ENCODE results near the gene LRBA. TPM values are rescaled to one million over a fixed set of nuclear protein-coding genes. Genes with fewer than 3 reads are reported as not detected.

Gene LRBA
- total RNA-seq, 3 donors from 2014 or later, result 26.9 to 138 (median 93.7) TPM

DNA sequence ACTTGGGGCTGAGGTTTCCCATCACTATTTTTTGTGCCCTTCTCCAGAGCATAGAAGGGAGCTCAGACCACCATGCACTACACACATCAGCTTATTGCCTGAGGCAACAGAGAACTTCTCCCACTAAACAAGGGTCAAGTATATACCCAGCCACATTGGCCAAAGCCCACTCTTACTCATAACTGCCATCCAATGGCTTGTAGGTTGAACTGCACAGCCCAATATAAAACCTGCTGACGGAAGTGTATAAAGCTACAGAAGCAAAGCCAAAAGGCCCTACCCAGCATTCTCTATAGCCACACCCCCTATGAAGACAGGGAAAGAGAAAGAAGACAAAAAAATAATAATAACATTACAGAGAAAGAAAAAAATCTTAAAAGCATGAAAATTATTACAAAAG lies 139.7 kb downstream of the LRBA start:
- H3K36me3 ChIP-seq, result no peaks in the 10 kb centered on the region
- no peak overlapping the region for H3K4me3 ChIP-seq
- H3K27ac ChIP-seq, result no peak overlapping the region
- intact Hi-C loops (cut with DNase I; ENCODE audit: low total_unique reads), result no loop called here
- TF ChIP-seq POLR2A (IDR thresholded peaks at IDR 0.05) (no peak), POLR2AphosphoS5 (IDR thresholded peaks at IDR 0.05) (no peak)
- TF ChIP-seq, protein P1, sequence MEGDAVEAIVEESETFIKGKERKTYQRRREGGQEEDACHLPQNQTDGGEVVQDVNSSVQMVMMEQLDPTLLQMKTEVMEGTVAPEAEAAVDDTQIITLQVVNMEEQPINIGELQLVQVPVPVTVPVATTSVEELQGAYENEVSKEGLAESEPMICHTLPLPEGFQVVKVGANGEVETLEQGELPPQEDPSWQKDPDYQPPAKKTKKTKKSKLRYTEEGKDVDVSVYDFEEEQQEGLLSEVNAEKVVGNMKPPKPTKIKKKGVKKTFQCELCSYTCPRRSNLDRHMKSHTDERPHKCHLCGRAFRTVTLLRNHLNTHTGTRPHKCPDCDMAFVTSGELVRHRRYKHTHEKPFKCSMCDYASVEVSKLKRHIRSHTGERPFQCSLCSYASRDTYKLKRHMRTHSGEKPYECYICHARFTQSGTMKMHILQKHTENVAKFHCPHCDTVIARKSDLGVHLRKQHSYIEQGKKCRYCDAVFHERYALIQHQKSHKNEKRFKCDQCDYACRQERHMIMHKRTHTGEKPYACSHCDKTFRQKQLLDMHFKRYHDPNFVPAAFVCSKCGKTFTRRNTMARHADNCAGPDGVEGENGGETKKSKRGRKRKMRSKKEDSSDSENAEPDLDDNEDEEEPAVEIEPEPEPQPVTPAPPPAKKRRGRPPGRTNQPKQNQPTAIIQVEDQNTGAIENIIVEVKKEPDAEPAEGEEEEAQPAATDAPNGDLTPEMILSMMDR (IDR thresholded peaks at IDR 0.05), result no peak
- H3K4me1 ChIP-seq, result no peaks in the 10 kb centered on the region
- DNase-seq (ENCODE audit: low spot score in 2 of 2), result no peak
- H3K9me3 ChIP-seq, result peaks cover 0 to 7% of the 10 kb centered on the region in 2 donors
- no peaks in the 10 kb centered on the region for H3K27me3 ChIP-seq

DNA sequence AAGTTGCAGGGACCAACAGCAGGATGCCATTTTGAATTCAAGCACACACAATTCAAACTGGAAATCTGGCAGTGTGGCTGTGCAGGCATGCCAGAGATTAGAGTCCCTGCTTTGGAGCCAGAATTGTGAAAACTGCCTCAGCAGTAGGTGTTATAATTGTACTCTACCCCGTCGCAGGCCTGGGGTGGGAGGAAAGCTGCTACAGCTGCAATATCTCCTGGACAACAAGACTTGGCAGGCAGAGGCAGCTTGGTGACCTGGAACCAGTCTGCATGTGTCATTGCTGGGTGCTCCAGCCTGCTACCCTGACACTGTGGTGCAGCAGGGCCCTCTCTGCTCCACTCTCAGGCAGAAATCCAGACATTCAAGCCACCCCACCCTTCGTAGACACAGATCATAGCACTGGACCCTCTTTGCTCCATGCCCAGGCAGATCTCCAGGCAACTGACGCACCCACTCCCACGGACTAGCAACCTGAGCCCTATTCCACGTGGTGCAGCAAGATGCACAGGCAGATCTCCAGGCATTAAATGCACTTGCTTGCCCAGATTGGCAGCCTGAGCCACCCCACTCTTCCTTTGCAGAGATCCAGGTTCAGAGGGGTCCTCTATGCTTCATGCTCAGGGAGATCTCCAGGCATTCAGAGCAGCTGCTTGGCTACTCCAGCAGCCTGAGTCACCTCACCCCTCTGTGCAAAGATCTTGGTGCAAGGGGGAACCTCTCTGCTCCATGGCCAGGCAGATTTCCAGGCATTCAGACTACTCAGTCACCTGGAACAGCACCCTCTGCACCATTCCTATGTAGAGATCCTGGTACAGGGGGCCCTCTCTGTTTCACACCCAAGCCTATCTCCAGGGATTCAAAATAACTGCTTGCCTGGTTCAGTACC lies 140.5 kb downstream of the LRBA start:
- intact Hi-C loops (cut with DNase I; ENCODE audit: low total_unique reads), result no loop called here
- no peaks in the 10 kb centered on the region for H3K36me3 ChIP-seq
- H3K27me3 ChIP-seq, result no peaks in the 10 kb centered on the region
- no peak for DNase-seq (ENCODE audit: low spot score in 2 of 2)
- no peaks in the 10 kb centered on the region for H3K4me1 ChIP-seq
- H3K9me3 ChIP-seq, result peaks cover 0 to 1% of the 10 kb centered on the region in 2 donors
- no peak overlapping the region for H3K27ac ChIP-seq
- TF ChIP-seq POLR2AphosphoS5 (IDR thresholded peaks at IDR 0.05) (no peak), POLR2A (IDR thresholded peaks at IDR 0.05) (no peak)
- TF ChIP-seq, protein P1 (IDR thresholded peaks at IDR 0.05), result no peak
- no peak overlapping the region for H3K4me3 ChIP-seq

DNA sequence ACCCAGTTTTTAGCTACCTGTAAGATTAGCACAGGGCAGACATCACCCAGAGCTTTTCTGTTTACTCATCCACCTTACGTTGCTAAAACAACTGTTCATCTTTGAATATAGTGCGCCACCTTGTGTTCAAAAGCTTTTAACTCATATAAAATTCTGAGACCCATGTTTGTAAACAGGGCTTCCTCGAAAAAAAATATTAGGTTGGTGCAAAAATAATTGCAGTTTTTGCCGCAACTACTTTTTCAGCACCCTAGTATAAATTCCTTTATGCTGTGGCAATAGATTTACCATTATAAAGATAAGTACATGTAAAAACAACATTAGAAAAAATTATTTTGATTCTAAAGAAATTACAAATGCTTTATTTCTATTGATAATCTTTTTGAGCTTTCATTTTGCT lies 147.9 kb downstream of the LRBA start:
- no peak for DNase-seq (ENCODE audit: low spot score in 2 of 2)
- no peaks in the 10 kb centered on the region for H3K27me3 ChIP-seq
- no peaks in the 10 kb centered on the region for H3K36me3 ChIP-seq
- TF ChIP-seq POLR2A (IDR thresholded peaks at IDR 0.05) (no peak), POLR2AphosphoS5 (IDR thresholded peaks at IDR 0.05) (no peak)
- TF ChIP-seq, protein P1 (IDR thresholded peaks at IDR 0.05), result peak; percentile 40 to 74 (median 62)
- no peaks in the 10 kb centered on the region for H3K4me1 ChIP-seq
- H3K9me3 ChIP-seq, result no peaks in the 10 kb centered on the region
- intact Hi-C loops (cut with DNase I; ENCODE audit: low total_unique reads), result no loop called here
- no peak overlapping the region for H3K27ac ChIP-seq
- H3K4me3 ChIP-seq, result no peak overlapping the region

DNA sequence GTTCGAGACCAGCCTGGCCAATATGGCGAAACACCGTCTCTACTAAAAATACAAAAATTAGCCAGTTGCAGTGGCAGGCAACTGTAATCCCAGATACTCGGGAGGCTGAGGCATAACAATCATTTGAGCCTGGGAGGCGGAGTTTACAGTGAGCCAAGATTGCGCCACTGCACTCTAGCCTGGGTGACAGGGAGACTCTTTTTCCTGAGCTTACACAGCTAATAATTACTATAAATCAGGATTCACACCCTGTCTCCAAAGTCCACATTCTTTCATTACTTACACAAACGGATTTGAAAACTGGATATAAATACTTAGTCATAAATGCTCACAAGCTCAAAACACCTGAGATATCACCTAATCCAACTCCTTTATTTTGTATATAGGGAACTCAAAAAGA lies 151.6 kb downstream of the LRBA start:
- intact Hi-C loops (cut with DNase I; ENCODE audit: low total_unique reads), result no loop called here
- Histone ChIP-seq H3K27me3 (no peaks in the 10 kb centered on the region), H3K9me3 (no peaks in the 10 kb centered on the region), H3K27ac (no peak overlapping the region), H3K4me3 (no peak overlapping the region), H3K36me3 (no peaks in the 10 kb centered on the region), H3K4me1 (no peaks in the 10 kb centered on the region)
- no peak for DNase-seq (ENCODE audit: low spot score in 2 of 2)
- TF ChIP-seq POLR2A (IDR thresholded peaks at IDR 0.05) (no peak), POLR2AphosphoS5 (IDR thresholded peaks at IDR 0.05) (no peak)
- TF ChIP-seq, protein P1 (IDR thresholded peaks at IDR 0.05), result no peak

DNA sequence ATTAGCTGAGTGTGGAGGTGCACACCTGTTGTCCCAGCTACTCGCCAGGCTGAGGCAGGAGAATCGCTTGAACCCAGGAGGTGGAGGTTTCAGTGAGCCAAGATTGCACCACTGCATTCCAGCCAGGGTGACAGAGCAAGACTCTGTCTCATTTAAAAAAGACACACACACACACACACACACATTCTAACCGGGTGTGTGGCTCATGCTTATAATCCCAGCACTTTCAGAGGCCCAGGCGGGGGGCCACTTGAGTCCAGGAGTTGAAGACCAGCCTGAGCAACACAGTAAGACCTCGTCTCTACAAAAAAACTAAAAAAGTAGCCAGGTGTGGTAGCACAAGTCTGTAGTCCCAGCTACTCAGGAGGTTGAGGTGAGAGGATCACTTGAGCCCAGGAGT lies 152.3 kb downstream of the LRBA start:
- Histone ChIP-seq H3K9me3 (no peaks in the 10 kb centered on the region), H3K4me3 (no peak overlapping the region), H3K27me3 (no peaks in the 10 kb centered on the region), H3K27ac (no peak overlapping the region), H3K36me3 (no peaks in the 10 kb centered on the region), H3K4me1 (no peaks in the 10 kb centered on the region)
- TF ChIP-seq, protein P1 (IDR thresholded peaks at IDR 0.05), result no peak
- TF ChIP-seq POLR2A (IDR thresholded peaks at IDR 0.05) (no peak), POLR2AphosphoS5 (IDR thresholded peaks at IDR 0.05) (no peak)
- DNase-seq (ENCODE audit: low spot score in 2 of 2), result no peak
- intact Hi-C loops (cut with DNase I; ENCODE audit: low total_unique reads), result no loop called here

Measured in breast epithelium (tissue), 4 donors.